Ramos (cell line): Measurements from ENCODE around the gene C11orf91.

Experiments used
- in situ Hi-C: fragments of 300-500 bp; cut with MboI; formaldehyde crosslinking; loops from one replicate; pipeline ENCODE4 v1.14.3; 2022; ENCODE audit warnings: low sequenced_read_pairs; ENCODE audit not compliant: unreplicated experiment

C11orf91 gene

GRCh38 chr11:33699515-33700062, 1.0 kb downstream of the C11orf91 start:
- in situ Hi-C loops = loop anchor here (25.0 kb wide), 1 partner anchor 537 kb away; the partner anchor contains the start of gene CSTF3

GRCh38 chr11:33698921-33699320, 1.7 kb downstream of the C11orf91 start:
- in situ Hi-C loops = loop anchor here (25.0 kb wide), 1 partner anchor 537 kb away; the partner anchor contains the start of gene CSTF3

GRCh38 chr11:33697997-33698396, 2.6 kb downstream of the C11orf91 start:
- in situ Hi-C loops = loop anchor here (25.0 kb wide), 1 partner anchor 536 kb away; the partner anchor contains the start of gene CSTF3

GRCh38 chr11:33696931-33697638, 3.5 kb downstream of the C11orf91 start:
- in situ Hi-C loops = loop anchor here (25.0 kb wide), 1 partner anchor 535 kb away; the partner anchor contains the start of gene CSTF3

- in situ Hi-C loops = loop anchor here (25.0 kb wide), 1 partner anchor 534 kb away; the partner anchor contains the start of gene CSTF3
These were observed 4.2 kb downstream of the C11orf91 start for GRCh38 chr11:33696411-33696810.

- in situ Hi-C loops = loop anchor here (25.0 kb wide), 1 partner anchor 533 kb away; the partner anchor contains the start of gene CSTF3
These were observed 5.5 kb downstream of the C11orf91 start for GRCh38 chr11:33695051-33695566.

GRCh38 chr11:33694346-33695050, 6.1 kb downstream of the C11orf91 start:
- in situ Hi-C loops = loop anchor here (25.0 kb wide), 1 partner anchor 532 kb away; the partner anchor contains the start of gene CSTF3

- in situ Hi-C loops = loop anchor here (25.0 kb wide), 1 partner anchor 530 kb away; the partner anchor contains the start of gene CSTF3
These were observed 8.1 kb downstream of the C11orf91 start for GRCh38 chr11:33692541-33692940.

GRCh38 chr11:33692013-33692504, 8.6 kb downstream of the C11orf91 start:
- in situ Hi-C loops = loop anchor here (25.0 kb wide), 1 partner anchor 530 kb away; the partner anchor contains the start of gene CSTF3

GRCh38 chr11:33691066-33691864, 9.4 kb downstream of the C11orf91 start:
- in situ Hi-C loops = loop anchor here (25.0 kb wide), 1 partner anchor 529 kb away; the partner anchor contains the start of gene CSTF3

- in situ Hi-C loops = loop anchor here (25.0 kb wide), 1 partner anchor 528 kb away; the partner anchor contains the start of gene CSTF3
These were observed 10.1 kb downstream of the C11orf91 start for GRCh38 chr11:33690290-33691065.

GRCh38 chr11:33689501-33689900, 11.1 kb downstream of the C11orf91 start:
- in situ Hi-C loops = loop anchor here (5.0 to 25.0 kb wide), 2 partner anchors 327 to 527 kb away; partner anchors contain the start of gene CSTF3

- in situ Hi-C loops = loop anchor here (5.0 to 25.0 kb wide), 2 partner anchors 327 to 527 kb away; partner anchors contain the start of gene CSTF3
These were observed 11.5 kb downstream of the C11orf91 start for GRCh38 chr11:33689085-33689484.

GRCh38 chr11:33687733-33688479, 12.7 kb downstream of the C11orf91 start:
- in situ Hi-C loops = loop anchor here (5.0 to 25.0 kb wide), 2 partner anchors 326 to 526 kb away; partner anchors contain the start of gene CSTF3

GRCh38 chr11:33685082-33685481, 15.5 kb downstream of the C11orf91 start:
- in situ Hi-C loops = loop anchor here (5.0 to 25.0 kb wide), 2 partner anchors 323 to 523 kb away; partner anchors contain the start of gene CSTF3

- in situ Hi-C loops = loop anchor here (25.0 kb wide), 1 partner anchor 522 kb away; the partner anchor contains the start of gene CSTF3
These were observed 16.5 kb downstream of the C11orf91 start for GRCh38 chr11:33684003-33684706.

GRCh38 chr11:33682446-33682845, 18.2 kb downstream of the C11orf91 start:
- in situ Hi-C loops = loop anchor here (25.0 kb wide), 1 partner anchor 520 kb away; the partner anchor contains the start of gene CSTF3
